ENCODE results near the gene CBLB. TPM values are rescaled to one million over a fixed set of nuclear protein-coding genes. Genes with fewer than 3 reads are reported as not detected.

The CBLB gene
- total RNA-seq, 2 donors from 2014 or later = 20.2 to 34.5 TPM

DNA sequence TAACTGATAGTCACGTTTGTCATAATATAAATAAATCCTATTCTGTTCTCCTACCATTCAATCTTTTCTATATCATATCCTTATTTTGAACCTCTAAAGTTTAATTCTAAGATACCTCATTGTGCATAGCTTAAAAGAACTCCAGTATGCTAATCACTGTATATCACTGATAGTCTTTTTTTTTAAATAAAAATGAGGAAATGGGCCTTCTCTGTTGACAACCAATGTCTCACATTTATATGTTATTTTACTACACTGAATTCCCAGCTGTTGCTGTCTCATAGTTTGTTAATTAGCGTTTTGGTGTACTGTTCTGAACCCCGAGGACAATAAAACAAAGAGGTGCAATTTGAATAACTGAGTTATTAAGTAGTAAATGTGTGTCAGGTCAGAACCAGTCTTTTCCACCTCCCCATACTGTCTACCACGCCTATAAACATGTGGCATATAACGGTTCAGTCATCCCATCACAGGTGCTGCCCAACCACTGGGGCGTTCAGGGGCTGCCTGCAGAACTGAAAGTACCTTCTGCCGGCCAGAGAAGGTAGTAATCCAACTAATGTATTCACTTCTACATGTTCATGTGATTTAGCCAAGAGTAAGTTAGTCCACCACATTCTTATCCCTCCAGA is 14.9 kb downstream of the CBLB start:
- Histone ChIP-seq H3K9ac (ENCODE audit: low read depth in 2 of 2, low read length in 2 of 2) (no peak overlapping the region), H3K27ac (no peak overlapping the region), H3K27me3 (no peaks in the 10 kb centered on the region), H3K36me3 (peaks cover 3% of the 10 kb centered on the region), H3K4me3 (no peak overlapping the region), H3K4me1 (no peaks in the 10 kb centered on the region), H3K9me3 (no peaks in the 10 kb centered on the region)
- TF ChIP-seq, protein P1, sequence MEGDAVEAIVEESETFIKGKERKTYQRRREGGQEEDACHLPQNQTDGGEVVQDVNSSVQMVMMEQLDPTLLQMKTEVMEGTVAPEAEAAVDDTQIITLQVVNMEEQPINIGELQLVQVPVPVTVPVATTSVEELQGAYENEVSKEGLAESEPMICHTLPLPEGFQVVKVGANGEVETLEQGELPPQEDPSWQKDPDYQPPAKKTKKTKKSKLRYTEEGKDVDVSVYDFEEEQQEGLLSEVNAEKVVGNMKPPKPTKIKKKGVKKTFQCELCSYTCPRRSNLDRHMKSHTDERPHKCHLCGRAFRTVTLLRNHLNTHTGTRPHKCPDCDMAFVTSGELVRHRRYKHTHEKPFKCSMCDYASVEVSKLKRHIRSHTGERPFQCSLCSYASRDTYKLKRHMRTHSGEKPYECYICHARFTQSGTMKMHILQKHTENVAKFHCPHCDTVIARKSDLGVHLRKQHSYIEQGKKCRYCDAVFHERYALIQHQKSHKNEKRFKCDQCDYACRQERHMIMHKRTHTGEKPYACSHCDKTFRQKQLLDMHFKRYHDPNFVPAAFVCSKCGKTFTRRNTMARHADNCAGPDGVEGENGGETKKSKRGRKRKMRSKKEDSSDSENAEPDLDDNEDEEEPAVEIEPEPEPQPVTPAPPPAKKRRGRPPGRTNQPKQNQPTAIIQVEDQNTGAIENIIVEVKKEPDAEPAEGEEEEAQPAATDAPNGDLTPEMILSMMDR (IDR thresholded peaks at IDR 0.05) = no peak
- DNase-seq = no peak
- intact Hi-C loops (cut with DNase I) = no loop called here

DNA sequence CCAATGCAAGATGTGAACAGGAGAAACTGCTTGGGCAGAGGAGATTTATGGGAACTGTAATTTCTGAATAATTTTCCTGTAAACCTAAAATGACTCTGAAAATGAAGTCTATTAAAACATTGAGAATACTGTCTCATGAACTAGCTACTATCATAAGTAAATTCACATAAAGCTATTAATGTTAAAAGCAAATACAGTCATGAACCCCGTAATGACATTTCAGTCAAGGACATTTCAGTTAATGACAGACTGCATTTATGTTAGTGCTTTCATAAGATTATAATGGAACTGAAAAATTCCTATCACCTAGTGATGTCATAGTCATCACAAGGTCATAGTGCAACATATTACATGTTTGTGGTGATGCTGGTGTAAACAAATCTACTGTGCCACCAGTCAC is 17.2 kb downstream of the CBLB start:
- no peak overlapping the region for H3K27ac ChIP-seq
- H3K36me3 ChIP-seq = peaks cover 3% of the 10 kb centered on the region
- no peaks in the 10 kb centered on the region for H3K9me3 ChIP-seq
- DNase-seq = no peak
- H3K9ac ChIP-seq (ENCODE audit: low read depth in 2 of 2, low read length in 2 of 2) = no peak overlapping the region
- no peaks in the 10 kb centered on the region for H3K4me1 ChIP-seq
- H3K27me3 ChIP-seq = no peaks in the 10 kb centered on the region
- H3K4me3 ChIP-seq = no peak overlapping the region
- TF ChIP-seq, protein P1 (IDR thresholded peaks at IDR 0.05) = no peak
- intact Hi-C loops (cut with DNase I) = no loop called here

DNA sequence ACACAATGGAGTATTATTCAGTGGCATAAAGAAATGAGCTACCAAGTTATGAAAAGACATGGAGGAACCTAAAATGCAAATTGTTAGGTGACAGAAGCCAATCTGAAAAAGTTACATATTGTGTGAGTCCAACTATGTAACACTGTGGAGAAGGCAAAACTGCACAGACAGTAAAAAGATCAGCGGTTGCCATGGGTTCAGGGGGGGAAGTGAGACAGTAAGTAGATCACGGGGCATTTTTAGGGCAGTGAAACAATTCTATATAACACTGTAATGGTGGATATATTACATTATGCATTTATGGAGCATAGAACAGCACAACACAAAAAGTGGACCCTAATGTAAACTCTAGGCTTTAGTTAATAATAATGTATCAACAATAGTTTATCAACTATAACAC is 17.6 kb downstream of the CBLB start:
- no peak overlapping the region for H3K9ac ChIP-seq (ENCODE audit: low read depth in 2 of 2, low read length in 2 of 2)
- no peaks in the 10 kb centered on the region for H3K9me3 ChIP-seq
- no peaks in the 10 kb centered on the region for H3K4me1 ChIP-seq
- TF ChIP-seq, protein P1 (IDR thresholded peaks at IDR 0.05) = no peak
- no peak for DNase-seq
- intact Hi-C loops (cut with DNase I) = no loop called here
- no peak overlapping the region for H3K27ac ChIP-seq
- no peak overlapping the region for H3K4me3 ChIP-seq
- H3K36me3 ChIP-seq = peaks cover 3% of the 10 kb centered on the region
- H3K27me3 ChIP-seq = no peaks in the 10 kb centered on the region

DNA sequence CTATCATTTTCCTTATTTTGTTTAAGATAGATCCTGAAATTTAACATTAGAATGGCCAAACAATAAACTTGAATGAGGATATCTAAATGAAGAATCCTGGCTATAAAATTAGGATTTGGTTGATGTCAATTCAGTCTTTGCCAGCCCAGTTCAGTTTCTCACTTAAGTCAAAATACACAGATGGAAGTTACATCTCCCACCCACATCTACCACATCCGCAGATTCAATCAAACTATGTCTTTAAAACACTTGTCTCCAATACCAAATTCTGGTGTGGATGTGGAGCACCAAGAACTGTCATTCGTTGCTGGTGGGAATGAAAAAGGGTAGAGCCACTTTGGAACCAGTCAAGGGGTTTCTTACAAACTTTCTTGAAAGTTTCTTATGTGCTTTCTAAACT is 18.2 kb downstream of the CBLB start:
- no peaks in the 10 kb centered on the region for H3K9me3 ChIP-seq
- intact Hi-C loops (cut with DNase I) = no loop called here
- TF ChIP-seq, protein P1 (IDR thresholded peaks at IDR 0.05) = no peak
- DNase-seq = no peak
- peaks cover 3% of the 10 kb centered on the region for H3K4me1 ChIP-seq
- no peaks in the 10 kb centered on the region for H3K27me3 ChIP-seq
- no peak overlapping the region for H3K27ac ChIP-seq
- H3K4me3 ChIP-seq = no peak overlapping the region
- peaks cover 3% of the 10 kb centered on the region for H3K36me3 ChIP-seq
- H3K9ac ChIP-seq (ENCODE audit: low read depth in 2 of 2, low read length in 2 of 2) = no peak overlapping the region

DNA sequence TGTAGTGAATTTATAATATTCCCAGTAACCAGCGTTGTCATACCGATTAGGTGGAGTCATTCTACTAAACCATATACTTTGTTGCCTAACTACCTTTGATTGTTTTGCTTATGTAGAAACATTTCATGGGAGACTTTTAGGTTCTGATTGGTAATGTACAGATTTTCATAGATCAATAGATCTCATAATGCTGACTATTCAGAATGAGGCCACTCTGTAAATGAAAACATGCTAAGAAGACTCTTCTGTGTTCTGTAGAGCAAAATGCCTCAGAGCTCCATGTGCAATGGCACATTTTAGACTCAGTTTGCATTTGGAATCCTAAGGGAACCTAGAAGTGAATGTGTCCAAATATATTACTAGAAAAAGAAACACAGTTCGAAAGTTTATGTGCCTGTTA is 20.0 kb downstream of the CBLB start:
- TF ChIP-seq, protein P1 (IDR thresholded peaks at IDR 0.05) = no peak
- H3K4me1 ChIP-seq = peaks cover 3% of the 10 kb centered on the region
- no peak overlapping the region for H3K9ac ChIP-seq (ENCODE audit: low read depth in 2 of 2, low read length in 2 of 2)
- intact Hi-C loops (cut with DNase I) = no loop called here
- no peaks in the 10 kb centered on the region for H3K9me3 ChIP-seq
- DNase-seq = no peak
- no peak overlapping the region for H3K4me3 ChIP-seq
- no peak overlapping the region for H3K27ac ChIP-seq
- H3K27me3 ChIP-seq = no peaks in the 10 kb centered on the region
- H3K36me3 ChIP-seq = peaks cover 3% of the 10 kb centered on the region

All from colonic mucosa (tissue), 4 donors.